ENCODE results near the gene SMYD3.
"Not testable (repeated sequence)": the region's sequence is repeated elsewhere in the genome, so short reads cannot be mapped to it uniquely, and the experiment has no call there.

SMYD3 gene

GRCh38 chr1:245953876-245954660 is 553.0 kb downstream of the SMYD3 start:
- TF ChIP-seq CTCF (IDR thresholded peaks at IDR 0.05; ENCODE audit: control insufficient read depth, insufficient read depth, low read depth, low read length, missing control alignments): no peak
- peak overlapping the region; percentile 18 for H3K4me3 ChIP-seq (ENCODE audit: control insufficient read depth, low read depth, low read length)
- no peak for DNase-seq (ENCODE audit: low read depth)

- no peak for DNase-seq (ENCODE audit: low read depth)
- no peak overlapping the region for H3K4me3 ChIP-seq (ENCODE audit: control insufficient read depth, low read depth, low read length)
- TF ChIP-seq CTCF (IDR thresholded peaks at IDR 0.05; ENCODE audit: control insufficient read depth, insufficient read depth, low read depth, low read length, missing control alignments): no peak
These were observed 554.6 kb downstream of the SMYD3 start for GRCh38 chr1:245952383-245953026.

GRCh38 chr1:245948786-245949185 is 558.3 kb downstream of the SMYD3 start:
- no peak for DNase-seq (ENCODE audit: low read depth)
- TF ChIP-seq CTCF (IDR thresholded peaks at IDR 0.05; ENCODE audit: control insufficient read depth, insufficient read depth, low read depth, low read length, missing control alignments): no peak
- no peak overlapping the region for H3K4me3 ChIP-seq (ENCODE audit: control insufficient read depth, low read depth, low read length)

GRCh38 chr1:245946905-245947304 is 560.2 kb downstream of the SMYD3 start:
- H3K4me3 ChIP-seq (ENCODE audit: control insufficient read depth, low read depth, low read length): no peak overlapping the region
- DNase-seq (ENCODE audit: low read depth): no peak
- TF ChIP-seq CTCF (IDR thresholded peaks at IDR 0.05; ENCODE audit: control insufficient read depth, insufficient read depth, low read depth, low read length, missing control alignments): no peak

GRCh38 chr1:245945136-245945535 is 561.9 kb downstream of the SMYD3 start:
- not testable (repeated sequence) for DNase-seq (ENCODE audit: low read depth); H3K4me3 ChIP-seq (ENCODE audit: control insufficient read depth, low read depth, low read length)

GRCh38 chr1:245942856-245943255 is 564.2 kb downstream of the SMYD3 start:
- DNase-seq (ENCODE audit: low read depth): no peak

GRCh38 chr1:245941771-245942170 is 565.3 kb downstream of the SMYD3 start:
- DNase-seq (ENCODE audit: low read depth); H3K4me3 ChIP-seq (ENCODE audit: control insufficient read depth, low read depth, low read length): not testable (repeated sequence)

More at GRCh38 chr1:245942856-245943255, 564.2 kb downstream of the SMYD3 start:
- no peak for TF ChIP-seq CTCF (IDR thresholded peaks at IDR 0.05; ENCODE audit: control insufficient read depth, insufficient read depth, low read depth, low read length, missing control alignments)
- H3K4me3 ChIP-seq (ENCODE audit: control insufficient read depth, low read depth, low read length): no peak overlapping the region
